Measurements from ENCODE around the gene GNS.

Gene GNS

DNA sequence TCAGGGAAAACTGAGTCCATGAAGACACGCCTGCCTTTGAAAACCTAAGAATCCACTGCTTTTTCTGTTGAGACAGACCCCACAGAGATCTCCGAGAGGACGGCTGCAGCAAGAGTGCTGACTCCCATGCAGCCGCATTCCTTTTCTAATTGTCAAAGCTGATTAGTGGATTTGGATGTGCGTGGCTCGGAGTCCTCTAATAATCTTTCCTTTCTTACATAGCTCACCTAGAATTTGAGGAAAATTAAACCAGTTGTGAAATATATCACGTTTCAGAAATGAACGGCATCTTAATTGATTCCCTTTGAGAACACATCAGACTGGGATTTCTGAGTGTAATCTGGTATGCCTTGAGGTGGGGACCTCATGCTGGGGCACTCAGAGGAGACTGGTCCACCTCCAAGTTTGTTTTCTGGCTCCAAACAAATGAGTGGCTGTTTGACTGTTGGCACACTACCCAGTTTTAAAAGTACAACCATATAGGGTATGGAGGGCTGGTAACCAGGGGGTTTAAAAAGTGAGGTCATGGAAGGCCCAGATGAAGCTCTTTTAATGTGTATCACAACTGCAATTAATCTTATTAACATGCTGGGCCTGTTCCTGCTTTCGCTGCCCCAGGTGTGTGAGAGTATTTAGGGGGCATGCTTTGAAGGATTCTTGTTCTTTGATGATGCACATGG, 85.6 kb downstream of the GNS start:
- no peak for DNase-seq (ENCODE audit: low spot score)

DNA sequence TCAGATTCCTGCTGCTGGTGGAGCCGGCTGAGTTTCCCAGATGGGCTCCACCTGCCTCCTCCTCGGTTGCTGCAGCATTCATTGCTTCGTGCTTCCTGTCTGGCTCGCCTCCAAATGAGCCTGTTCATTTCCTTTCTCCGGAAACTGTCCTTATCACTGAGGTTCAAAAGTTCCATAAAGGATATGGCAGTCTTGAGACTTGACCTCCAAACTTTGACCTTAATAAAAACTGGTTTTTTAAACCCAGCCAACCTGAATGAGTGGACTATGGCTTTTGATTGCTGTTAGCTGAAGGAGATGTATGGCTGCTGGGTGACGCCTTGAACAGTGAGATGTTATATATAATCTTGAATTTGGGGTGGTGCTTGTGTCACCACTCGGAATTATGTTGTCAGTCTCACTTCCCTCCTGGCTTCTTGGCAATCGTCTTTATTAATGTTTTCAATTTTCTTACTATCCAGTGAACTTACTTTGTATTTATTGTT, 86.2 kb downstream of the GNS start:
- DNase-seq (ENCODE audit: low spot score) = peak; percentile 94

DNA sequence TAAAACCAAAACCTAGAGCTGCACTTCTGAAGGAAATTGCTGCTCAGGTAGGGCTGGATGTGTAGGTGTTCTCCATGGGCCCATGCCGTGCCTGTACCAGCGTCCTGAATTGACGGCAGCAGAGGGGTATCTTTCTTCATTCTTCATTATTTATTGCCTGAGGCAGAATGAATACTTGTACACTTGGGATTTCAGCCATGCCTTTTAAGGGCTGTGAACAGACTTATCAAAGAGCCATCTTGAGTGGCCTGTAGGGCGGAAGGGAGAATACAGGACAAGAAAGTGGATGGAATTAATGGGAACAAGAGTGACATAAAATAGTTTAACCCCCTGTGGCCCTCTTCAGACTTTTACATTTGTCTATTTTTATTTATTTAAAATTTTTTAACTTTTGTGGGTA, 87.5 kb downstream of the GNS start:
- no peak for DNase-seq (ENCODE audit: low spot score)

DNA sequence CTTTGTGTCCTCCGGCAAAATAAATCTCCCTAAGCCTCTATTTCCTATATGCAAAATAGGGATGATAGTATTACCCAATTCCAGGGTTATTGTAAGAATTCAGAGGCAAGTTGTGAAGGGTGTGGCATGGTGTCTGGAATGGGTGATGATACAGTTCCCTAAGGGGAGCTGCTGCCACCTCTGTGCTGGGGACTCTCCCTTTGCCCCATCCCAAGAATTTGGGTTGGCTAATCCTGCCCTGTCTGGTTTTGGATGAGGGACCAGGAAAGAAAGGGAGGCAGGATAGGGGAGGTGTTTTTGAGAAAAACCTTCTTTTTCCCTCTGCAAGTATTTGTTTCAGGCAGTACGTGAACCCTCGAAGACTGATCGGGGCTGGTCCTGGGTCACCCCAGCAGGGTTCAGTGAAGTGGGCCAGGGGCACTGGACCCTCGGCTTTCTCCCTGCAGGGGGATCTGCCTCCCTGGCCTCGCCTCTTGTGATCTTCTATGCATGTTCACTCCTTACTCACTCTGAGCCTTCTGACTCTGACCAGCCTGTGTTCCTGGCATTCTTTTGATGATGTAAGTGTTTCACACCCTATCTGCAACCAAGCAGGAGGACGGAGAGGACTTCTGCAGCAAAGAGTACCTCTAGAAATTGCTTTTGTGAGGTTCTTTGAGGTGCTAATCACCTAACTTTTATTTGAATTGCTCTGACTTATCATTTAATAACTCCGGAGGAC, 88.1 kb downstream of the GNS start:
- peak; percentile 73 for DNase-seq (ENCODE audit: low spot score)

DNA sequence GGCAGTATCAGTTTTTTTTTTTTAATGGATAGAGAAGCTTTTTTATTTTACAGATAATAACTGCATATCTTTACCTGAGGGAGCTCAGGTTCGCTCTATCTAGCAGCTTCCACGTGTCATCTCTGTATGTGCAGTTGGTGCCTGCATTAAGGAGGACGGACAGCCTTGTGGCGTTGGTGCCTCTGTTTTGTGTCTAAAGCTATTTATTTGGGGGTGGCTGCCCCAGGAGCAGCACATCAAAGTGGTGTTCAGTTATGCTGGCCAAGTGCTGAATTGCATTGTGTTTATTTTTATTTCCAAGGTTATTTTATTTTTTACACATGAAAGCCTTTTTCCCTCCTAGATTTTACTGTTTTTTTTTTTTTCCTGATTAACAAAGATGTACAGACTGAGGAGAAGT, 89.2 kb downstream of the GNS start:
- no peak for DNase-seq (ENCODE audit: low spot score)

DNA sequence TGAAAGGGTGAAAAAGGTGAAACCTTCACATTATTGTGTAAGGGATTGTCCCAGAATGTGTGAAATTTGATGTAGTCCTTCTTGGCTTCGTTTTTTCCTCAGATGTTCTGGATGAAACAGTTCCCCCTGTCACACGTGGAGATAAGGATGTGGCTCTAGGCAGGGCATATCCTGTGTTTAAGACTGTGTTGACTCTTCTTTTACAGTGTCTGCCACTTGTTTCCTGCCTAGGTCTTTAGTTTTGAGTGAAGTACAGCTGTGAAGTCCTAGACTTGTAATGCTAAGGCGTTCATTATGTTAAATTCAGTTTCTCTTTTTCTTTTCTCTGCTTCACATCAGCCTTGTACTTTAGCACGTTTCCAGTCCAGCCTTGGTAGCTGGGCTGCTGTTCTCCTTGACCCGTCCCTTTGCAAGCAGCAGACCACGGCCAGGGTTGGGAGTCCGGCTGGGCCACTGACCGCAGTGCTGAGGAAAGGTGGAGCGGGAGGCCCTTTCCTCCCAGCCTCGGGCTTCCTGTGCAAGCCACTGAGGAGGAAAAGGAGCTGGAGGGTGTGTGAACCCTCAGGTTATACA, 89.8 kb downstream of the GNS start:
- DNase-seq (ENCODE audit: low spot score) = no peak

DNA sequence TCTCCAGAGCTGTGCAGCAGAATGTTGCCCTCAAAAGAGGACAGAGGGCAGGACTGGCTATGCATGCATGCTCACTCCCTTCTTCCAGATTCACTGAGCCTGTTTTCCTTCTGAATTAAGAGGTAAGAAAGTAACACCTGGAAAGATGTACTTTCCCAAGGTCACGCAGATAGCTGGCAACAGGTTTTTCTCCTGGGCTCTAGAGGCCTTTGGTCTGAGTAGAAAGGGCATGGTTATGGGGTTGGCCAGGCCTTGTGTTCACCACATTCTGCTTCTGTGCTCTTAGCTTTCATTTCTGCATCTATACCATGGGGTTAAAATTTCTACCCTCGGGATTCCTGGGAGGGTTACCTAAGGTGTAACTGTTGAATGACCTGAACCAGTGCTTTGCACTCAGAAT, 91.4 kb downstream of the GNS start:
- no peak for DNase-seq (ENCODE audit: low spot score)

DNA sequence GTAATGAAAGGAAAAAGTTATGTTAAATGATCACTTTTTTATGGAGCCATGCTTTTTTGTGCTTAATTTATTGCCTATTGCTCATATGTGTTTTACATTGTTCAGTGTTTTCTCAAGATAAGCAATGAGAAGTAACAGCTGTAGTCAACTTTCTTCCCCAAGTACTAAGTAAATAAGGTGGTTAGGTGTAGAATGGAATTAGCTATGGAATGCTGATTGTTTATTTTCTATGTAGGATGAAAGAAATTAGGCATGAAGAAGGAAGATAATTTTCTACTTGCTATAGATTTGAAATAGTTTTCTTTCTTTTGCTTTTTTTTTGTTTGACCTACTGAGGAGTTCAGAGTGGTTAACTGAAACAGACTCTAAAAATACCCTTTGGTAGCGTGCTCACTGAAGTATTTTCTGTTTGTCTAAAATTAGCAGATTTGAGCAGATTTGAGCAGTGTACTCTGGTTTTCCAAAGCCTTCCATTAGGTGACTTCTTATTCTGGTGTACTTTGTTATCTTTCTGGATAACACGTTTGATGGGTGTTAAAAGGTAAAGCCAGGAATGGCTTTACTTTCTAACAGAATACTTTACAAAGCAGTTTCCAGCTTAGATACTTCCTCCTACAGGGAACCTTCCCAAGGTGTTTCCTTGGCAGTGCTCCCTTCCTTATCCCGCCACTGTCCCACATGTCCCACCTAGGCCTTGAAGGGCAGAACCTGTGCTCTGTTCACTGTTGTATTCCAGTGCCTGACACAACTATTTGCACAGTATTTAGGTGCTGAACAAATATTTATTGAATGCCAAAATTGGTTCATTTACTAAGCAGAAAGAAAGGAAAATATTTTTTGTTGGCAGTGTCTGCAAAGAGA, 92.9 kb downstream of the GNS start:
- DNase-seq (ENCODE audit: low spot score) = no peak

DNA sequence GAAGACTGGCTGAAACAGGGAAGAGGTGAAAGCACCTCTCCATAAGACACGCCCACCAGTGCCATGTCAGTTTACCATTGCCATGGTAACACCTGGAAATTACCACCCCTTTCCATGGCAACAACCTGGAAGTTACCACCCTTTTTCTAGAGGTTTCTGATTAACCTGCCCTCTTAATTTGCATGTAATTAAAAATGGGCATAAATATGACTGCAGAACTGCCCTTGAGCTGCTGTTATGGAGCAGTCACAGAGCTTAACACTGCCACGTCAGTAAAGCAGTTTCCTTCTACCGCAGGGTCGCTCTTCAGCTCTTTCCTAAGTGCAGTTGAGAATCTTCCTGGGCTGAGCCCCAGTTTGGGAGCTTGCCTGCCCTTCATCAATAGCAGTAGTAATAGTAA, 93.7 kb downstream of the GNS start:
- no peak for DNase-seq (ENCODE audit: low spot score)

Measured in LoVo (cell line).